HG02642 (cell line): ENCODE measurements around the gene OR2AG1.
"Not testable (repeated sequence)": the region's sequence is repeated elsewhere in the genome, so short reads cannot be mapped to it uniquely, and the experiment has no call there.

Experiments
- ATAC-seq: cut with Tn5 transposase; IDR thresholded peaks from one replicate; pipeline ENCODE4 v1.9.1; 2021; ENCODE audit warnings: mild to moderate bottlenecking; ENCODE audit not compliant: unreplicated experiment, poor library complexity

Gene OR2AG1

DNA sequence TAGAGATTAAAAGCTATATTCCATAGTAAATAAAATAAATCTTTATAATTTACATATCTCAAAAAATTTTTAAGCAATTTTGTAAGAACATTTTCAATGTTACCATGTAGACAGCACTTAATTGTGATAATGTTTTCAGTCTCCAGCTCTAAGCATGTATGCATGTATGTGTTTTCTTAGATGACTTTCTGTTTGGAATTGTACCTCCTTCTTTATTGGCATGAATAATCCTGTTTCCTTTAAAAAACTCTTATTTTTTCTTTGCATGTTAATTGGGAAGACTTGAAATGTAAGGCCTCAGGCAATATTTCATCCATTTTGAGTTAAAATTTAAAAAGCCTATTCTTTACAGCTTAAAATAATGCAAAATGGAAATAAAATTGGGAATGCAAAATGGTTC, 2.0 kb upstream of the OR2AG1 start:
- ATAC-seq = no peak

- no peak for ATAC-seq
These were observed 7.7 kb downstream of the OR2AG1 start for GRCh38 chr11:6790546-6790945.

DNA sequence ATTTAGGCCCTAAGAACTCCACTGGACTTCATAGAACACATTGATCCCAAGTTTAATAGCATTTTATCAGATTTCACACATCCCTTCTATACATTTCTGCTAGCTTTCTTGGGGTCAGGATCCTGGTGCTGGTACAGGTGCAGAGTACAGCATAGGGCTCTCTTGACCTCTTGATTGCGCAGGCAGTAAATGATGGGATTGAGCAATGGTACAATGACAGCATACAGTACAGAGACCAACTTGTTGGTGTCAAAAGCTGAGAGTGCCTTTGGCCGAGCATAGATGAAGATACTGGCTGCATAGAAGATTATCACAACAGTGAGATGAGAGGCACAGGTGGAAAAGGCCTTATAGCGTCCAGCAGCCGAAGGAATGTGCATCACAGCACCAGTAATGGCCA, 11.8 kb downstream of the OR2AG1 start:
- no peak for ATAC-seq

DNA sequence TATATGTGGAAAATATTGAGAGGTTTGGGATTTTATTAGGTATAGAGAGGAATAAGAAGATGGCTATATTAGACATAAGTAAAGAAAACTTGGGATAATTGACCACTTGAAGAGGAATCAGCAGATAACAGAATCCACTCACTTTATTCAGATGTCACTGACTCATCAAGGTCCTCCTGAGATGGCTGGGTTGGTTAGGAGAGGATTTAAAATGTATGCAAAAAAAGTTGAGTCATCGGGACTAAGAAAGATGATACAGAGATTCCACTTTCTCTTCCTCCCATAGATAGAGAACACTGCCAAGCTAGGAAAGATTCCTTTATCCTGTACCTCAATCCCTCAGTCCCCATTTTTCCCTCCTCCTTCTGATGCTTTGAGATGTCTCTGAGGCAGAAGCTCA, 16.6 kb downstream of the OR2AG1 start, which contains the start of gene OR6A2:
Gene OR6A2 (minus strand): TSS at position 288 of the 400 bp plus-strand sequence. CDS start 3,981 bp downstream, outside the sequence.
- ATAC-seq = no peak

- ATAC-seq = not testable (repeated sequence)
These were observed 18.3 kb downstream of the OR2AG1 start for GRCh38 chr11:6801075-6801474.

- peak; percentile 90 for ATAC-seq
These were observed 29.7 kb downstream of the OR2AG1 start for GRCh38 chr11:6812390-6813005.

- no peak for ATAC-seq
These were observed 30.8 kb downstream of the OR2AG1 start for GRCh38 chr11:6813656-6814055.

- no peak for ATAC-seq
These were observed 34.9 kb downstream of the OR2AG1 start for GRCh38 chr11:6817694-6818093.

- ATAC-seq = no peak
These were observed 36.1 kb downstream of the OR2AG1 start for GRCh38 chr11:6818967-6819366.

GRCh38 chr11:6824136-6824823, 41.5 kb downstream of the OR2AG1 start:
- ATAC-seq = no peak

DNA sequence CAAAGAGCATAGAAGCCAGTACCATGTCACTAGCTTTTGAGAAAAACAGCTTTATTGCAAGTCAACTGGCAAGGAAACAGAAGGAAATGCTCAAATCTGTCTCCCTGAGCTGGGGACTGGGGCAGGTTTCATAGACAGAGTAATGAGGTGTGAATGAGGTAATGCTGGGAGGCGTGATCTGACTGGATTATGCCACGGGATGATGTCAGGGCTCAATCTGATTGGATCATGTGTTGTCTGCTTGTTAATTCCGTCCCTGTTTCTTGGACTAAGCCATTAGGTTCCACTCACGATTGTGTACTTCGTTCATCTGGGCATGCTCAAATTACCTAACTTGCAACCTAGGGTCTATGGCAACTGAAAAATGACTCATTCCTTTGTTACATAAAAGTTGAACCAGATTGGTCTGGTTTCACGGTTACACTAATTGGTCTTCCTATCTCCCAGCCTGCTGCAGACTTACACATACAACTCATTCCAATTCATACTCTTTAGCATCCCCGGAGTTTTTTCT, 42.5 kb downstream of the OR2AG1 start:
- ATAC-seq = no peak

DNA sequence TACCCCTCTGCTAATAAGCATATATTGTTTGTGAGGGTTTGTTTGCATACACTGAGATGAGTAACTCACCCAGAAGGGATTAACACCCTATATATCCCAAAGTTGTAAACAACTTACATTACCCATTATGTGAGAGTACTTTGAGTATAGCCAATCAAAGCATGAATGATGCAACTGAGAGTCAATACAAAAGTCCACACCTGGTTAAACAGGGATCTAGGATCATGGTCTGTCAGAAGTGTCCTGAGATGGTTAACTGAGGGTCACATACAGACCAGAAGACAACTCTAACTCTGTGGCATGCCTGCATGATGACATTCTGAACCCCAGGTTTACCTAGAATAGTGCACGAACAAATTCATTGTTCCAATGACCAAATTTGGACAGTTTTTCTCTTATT, 45.3 kb downstream of the OR2AG1 start:
- no peak for ATAC-seq

GRCh38 chr11:6833356-6833755, 50.5 kb downstream of the OR2AG1 start:
- no peak for ATAC-seq

GRCh38 chr11:6834021-6834420, 51.2 kb downstream of the OR2AG1 start:
- no peak for ATAC-seq
